Mucosa of descending colon (tissue), 3 donors: ENCODE measurements around the gene RSAD1. TPM values are rescaled to one million over a fixed set of nuclear protein-coding genes. Genes with fewer than 3 reads are reported as not detected.

Experiments
- ATAC-seq: fragments of 200-7000 bp; cut with Tn5 transposase; one replicate; pipeline ENCODE4 v1.9.1; 2020; ENCODE audit warnings: mild to moderate bottlenecking, moderate library complexity
- DNase-seq, 3 donors: peaks; one replicate each; pipeline ENCODE4 v3.0.0-alpha.2; 2020
- H3K36me3 ChIP-seq: fragments of 200-600 bp; one replicate; pipeline ENCODE4 v1.8.0; 2021; ENCODE audit warnings: low read depth, mild to moderate bottlenecking
- H3K4me1 ChIP-seq: fragments of 200-600 bp; one replicate; pipeline ENCODE4 v1.8.0; 2021; ENCODE audit warnings: low read depth, mild to moderate bottlenecking
- H3K4me3 ChIP-seq: fragments of 200-600 bp; one replicate; pipeline ENCODE4 v1.8.0; 2021; ENCODE audit warnings: mild to moderate bottlenecking
- H3K9me3 ChIP-seq: fragments of 200-600 bp; one replicate; pipeline ENCODE4 v1.8.0; 2021; ENCODE audit warnings: mild to moderate bottlenecking
- intact Hi-C, 2 donors: fragments of 100-400 bp; cut with DNase I in 1 of 2; cut with micrococcal nuclease in 1 of 2; formaldehyde crosslinking; loops; one replicate each; pipeline versions ENCODE4 v1.11.0 to v1.11.1; 2022; cut with DNase I, micrococcal nuclease
- total RNA-seq, 3 donors: library from RNA; stranded (reverse); fragmentation: NEBNext Ultra II Directional in 2 of 3; extraction: Animal tissue kit (Norgen Biotek cat#: 25700) in 2 of 3; gene quantifications; one replicate each; pipeline versions ENCODE4 v1.2.1 to v1.2.4, GENCODE V29; 2021 to 2023
- TF ChIP-seq, protein P1 (sequence below): fragments of 200-600 bp; IDR thresholded peaks from one replicate; pipeline ENCODE4 v1.8.0; 2022; ENCODE audit warnings: antibody characterized with exemption, mild to moderate bottlenecking
- donor health status: DM: no; HTN: no; CAD: no; lungs with moderate emphysema.
- donor health status: DM: no; HTN: no; CAD: no.
- donor health status: DM: no; HTN: yes; CAD: no.

Gene RSAD1
- total RNA-seq, 3 donors from 2014 or later: 35.9 to 38.2 (median 37.7) TPM

DNA sequence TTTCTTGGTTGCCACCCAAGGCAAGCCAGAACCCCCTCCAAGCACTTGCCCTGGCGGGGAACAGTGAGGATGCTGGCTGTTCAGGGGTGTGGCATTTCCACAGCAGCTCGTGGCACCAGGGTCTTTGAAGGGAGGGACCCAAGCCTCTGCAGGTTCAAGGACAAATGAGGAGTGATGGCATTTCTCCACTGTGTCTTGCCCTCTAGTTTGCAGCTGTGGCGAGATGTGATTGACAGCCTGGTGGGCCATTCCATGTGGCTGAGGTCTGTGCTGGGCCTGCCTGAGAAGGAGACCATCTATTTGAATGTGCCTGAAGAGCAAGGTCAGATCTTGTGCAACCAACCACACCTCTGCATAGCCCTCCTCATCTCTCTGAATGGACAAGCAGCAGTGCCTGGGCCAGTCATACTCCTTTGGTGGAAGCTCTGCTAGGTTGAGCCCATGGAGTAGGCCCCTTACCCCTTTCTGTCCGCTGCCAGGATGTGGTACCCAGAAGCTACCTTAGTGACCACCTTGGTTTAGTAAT, 49.4 kb downstream of the RSAD1 start:
- ATAC-seq: no peak
- no peak for DNase-seq
- Histone ChIP-seq H3K4me1 (peaks cover 7% of the 10 kb centered on the region), H3K4me3 (no peak overlapping the region), H3K36me3 (no peaks in the 10 kb centered on the region), H3K9me3 (no peaks in the 10 kb centered on the region)
- TF ChIP-seq, protein P1, sequence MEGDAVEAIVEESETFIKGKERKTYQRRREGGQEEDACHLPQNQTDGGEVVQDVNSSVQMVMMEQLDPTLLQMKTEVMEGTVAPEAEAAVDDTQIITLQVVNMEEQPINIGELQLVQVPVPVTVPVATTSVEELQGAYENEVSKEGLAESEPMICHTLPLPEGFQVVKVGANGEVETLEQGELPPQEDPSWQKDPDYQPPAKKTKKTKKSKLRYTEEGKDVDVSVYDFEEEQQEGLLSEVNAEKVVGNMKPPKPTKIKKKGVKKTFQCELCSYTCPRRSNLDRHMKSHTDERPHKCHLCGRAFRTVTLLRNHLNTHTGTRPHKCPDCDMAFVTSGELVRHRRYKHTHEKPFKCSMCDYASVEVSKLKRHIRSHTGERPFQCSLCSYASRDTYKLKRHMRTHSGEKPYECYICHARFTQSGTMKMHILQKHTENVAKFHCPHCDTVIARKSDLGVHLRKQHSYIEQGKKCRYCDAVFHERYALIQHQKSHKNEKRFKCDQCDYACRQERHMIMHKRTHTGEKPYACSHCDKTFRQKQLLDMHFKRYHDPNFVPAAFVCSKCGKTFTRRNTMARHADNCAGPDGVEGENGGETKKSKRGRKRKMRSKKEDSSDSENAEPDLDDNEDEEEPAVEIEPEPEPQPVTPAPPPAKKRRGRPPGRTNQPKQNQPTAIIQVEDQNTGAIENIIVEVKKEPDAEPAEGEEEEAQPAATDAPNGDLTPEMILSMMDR: no peak
- intact Hi-C loops: no loop called here

GRCh38 chr17:50529849-50530248, 51.2 kb downstream of the RSAD1 start:
- no peak for DNase-seq
- TF ChIP-seq, protein P1: no peak
- Histone ChIP-seq H3K4me3 (no peak overlapping the region), H3K4me1 (peaks cover 17% of the 10 kb centered on the region), H3K9me3 (no peaks in the 10 kb centered on the region), H3K36me3 (no peaks in the 10 kb centered on the region)
- no peak for ATAC-seq
- intact Hi-C loops: no loop called here

- ATAC-seq (no peak), DNase-seq (no peak)
- H3K4me3 ChIP-seq: no peak overlapping the region
- H3K36me3 ChIP-seq: no peaks in the 10 kb centered on the region
- TF ChIP-seq, protein P1: no peak
- intact Hi-C loops: no loop called here
- peaks cover 23% of the 10 kb centered on the region for H3K4me1 ChIP-seq
- no peaks in the 10 kb centered on the region for H3K9me3 ChIP-seq
Measured at GRCh38 chr17:50531428-50532025, 52.9 kb downstream of the RSAD1 start.

DNA sequence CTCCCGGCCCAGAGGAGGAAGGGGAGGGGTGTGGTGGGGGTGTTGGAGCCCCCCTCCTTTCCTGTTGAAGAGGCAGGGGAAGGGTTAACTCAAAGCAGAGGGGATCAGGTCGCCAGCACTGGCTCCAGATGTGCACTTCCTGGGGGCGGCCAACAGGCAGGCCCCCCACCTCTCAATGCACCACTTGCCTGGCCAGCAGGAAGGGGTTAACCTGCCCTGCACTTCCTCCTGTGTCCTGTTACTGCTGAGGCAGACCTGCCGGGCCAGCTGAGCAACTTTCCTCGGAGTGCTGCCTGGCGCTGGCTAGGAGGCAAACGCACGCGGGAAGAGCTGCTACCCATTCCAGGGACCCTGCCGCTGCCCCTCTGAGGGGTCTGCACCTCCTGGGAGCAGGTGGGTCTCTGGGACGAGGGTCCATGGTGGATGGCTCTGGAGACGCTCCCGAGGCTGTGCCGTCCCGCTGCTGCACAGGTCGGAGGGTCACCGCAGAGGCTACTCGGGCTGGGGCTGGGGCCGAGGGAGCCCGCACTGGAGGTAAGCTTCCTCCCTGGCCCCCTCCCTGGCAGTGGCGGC, 53.9 kb downstream of the RSAD1 start, which contains the start of gene EPN3:
Gene EPN3, plus strand, starts transcription at position 284 of the 573 bp plus-strand sequence. CDS start 3,822 bp downstream, outside the sequence.
- ATAC-seq: peak; percentile 70
- peaks cover 23% of the 10 kb centered on the region for H3K4me1 ChIP-seq

DNA sequence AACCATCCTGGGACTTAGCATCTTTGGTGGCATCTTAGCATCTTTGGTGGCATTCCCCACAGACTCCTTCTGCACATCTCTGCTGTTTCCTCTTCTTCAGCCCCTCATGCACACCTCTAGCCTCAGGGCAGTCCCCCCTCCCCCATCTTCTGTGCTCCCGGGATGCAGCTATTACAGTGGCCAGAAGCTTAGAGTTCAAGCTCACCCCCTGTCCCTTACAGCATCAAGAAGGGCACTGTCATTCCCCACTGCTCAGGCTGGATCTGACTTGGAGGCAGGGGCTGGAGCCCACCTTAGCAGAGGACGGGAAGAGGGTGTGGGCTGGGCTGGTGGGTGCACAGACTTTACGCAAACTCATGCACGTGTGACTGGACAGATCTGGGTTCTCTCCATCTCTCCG, 54.5 kb downstream of the RSAD1 start:
- intact Hi-C loops: no loop called here
- peaks cover 27% of the 10 kb centered on the region for H3K4me1 ChIP-seq
- H3K4me3 ChIP-seq: peak overlapping the region; percentile 38
- TF ChIP-seq, protein P1: no peak
- no peaks in the 10 kb centered on the region for H3K36me3 ChIP-seq
- DNase-seq (peak in 1 of 3 donors; percentile 47), ATAC-seq (peak; percentile 31)
- no peaks in the 10 kb centered on the region for H3K9me3 ChIP-seq

More for the DNA sequence above, 53.9 kb downstream of the RSAD1 start, which contains the start of gene EPN3:
- intact Hi-C loops: no loop called here
- no peaks in the 10 kb centered on the region for H3K9me3 ChIP-seq
- peak within 1 kb of the TSS; percentile 38 for H3K4me3 ChIP-seq
- peak; percentile 83 to 86 (median 85) for DNase-seq
- H3K36me3 ChIP-seq: no peaks in the 10 kb centered on the region
- TF ChIP-seq, protein P1: no peak
